ENCODE results near the gene ADM5. TPM values are rescaled to one million over a fixed set of nuclear protein-coding genes. Genes with fewer than 3 reads are reported as not detected.

Gene ADM5
- polyA plus RNA-seq, 1 donor from 2014 or later, result 7.2 TPM

DNA sequence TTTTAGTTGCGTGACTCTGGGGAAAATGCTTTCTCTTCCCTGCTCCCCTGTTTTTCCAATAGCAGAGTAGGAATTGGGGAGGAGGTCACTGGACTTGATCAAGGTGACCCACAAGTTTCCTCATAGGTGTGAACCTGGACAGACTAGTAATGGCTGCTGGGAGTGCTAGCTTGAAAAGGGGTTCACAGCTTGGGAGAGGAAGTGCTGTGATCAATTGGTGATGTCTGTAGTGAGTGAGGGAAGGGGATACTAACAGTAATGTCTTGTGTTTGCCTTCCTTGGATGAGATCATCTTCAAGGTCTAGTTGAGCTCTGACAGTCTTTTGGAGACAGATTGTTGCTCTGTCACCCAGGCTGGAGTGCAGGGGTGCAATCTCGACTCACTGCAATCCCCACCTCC is 21.9 kb upstream of the ADM5 start:
- H3K4me3 ChIP-seq (ENCODE audit: low read length), result no peak overlapping the region
- H2AFZ ChIP-seq (ENCODE audit: low read depth, low read length), result no peak overlapping the region
- H3K36me3 ChIP-seq (ENCODE audit: insufficient read depth, low read length), result no peaks in the 10 kb centered on the region
- H3K9me3 ChIP-seq (ENCODE audit: low read length), result no peaks in the 10 kb centered on the region
- no peak overlapping the region for H3K9ac ChIP-seq (ENCODE audit: low read length)
- no peaks in the 10 kb centered on the region for H3K9me2 ChIP-seq (ENCODE audit: insufficient read depth, low read length)
- H3F3A ChIP-seq (ENCODE audit: insufficient read depth, low read length, poor library complexity, severe bottlenecking), result no peaks in the 10 kb centered on the region
- TF ChIP-seq, protein P1, sequence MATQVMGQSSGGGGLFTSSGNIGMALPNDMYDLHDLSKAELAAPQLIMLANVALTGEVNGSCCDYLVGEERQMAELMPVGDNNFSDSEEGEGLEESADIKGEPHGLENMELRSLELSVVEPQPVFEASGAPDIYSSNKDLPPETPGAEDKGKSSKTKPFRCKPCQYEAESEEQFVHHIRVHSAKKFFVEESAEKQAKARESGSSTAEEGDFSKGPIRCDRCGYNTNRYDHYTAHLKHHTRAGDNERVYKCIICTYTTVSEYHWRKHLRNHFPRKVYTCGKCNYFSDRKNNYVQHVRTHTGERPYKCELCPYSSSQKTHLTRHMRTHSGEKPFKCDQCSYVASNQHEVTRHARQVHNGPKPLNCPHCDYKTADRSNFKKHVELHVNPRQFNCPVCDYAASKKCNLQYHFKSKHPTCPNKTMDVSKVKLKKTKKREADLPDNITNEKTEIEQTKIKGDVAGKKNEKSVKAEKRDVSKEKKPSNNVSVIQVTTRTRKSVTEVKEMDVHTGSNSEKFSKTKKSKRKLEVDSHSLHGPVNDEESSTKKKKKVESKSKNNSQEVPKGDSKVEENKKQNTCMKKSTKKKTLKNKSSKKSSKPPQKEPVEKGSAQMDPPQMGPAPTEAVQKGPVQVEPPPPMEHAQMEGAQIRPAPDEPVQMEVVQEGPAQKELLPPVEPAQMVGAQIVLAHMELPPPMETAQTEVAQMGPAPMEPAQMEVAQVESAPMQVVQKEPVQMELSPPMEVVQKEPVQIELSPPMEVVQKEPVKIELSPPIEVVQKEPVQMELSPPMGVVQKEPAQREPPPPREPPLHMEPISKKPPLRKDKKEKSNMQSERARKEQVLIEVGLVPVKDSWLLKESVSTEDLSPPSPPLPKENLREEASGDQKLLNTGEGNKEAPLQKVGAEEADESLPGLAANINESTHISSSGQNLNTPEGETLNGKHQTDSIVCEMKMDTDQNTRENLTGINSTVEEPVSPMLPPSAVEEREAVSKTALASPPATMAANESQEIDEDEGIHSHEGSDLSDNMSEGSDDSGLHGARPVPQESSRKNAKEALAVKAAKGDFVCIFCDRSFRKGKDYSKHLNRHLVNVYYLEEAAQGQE (IDR thresholded peaks at IDR 0.05; ENCODE audit: borderline replicate concordance), result no peak
- TF ChIP-seq TAF1 (IDR thresholded peaks at IDR 0.05; ENCODE audit: low read depth), result no peak
- TF ChIP-seq EZH2 (IDR thresholded peaks at IDR 0.05; ENCODE audit: borderline replicate concordance, insufficient read depth, low read length, poor library complexity, severe bottlenecking), result no peak
- TF ChIP-seq POLR2AphosphoS5 (IDR thresholded peaks at IDR 0.05), result no peak
- TF ChIP-seq MXI1 (conservative IDR thresholded peaks at IDR 0.05; ENCODE audit: poor library complexity, severe bottlenecking), result no peak
- no peak for TF ChIP-seq CTCF (IDR thresholded peaks at IDR 0.05; ENCODE audit: poor library complexity, severe bottlenecking)
- no peak for TF ChIP-seq SMC3 (conservative IDR thresholded peaks at IDR 0.05; ENCODE audit: poor library complexity)
- no peak for TF ChIP-seq RAD21 (conservative IDR thresholded peaks at IDR 0.05)
- TF ChIP-seq EP300 (conservative IDR thresholded peaks at IDR 0.05; ENCODE audit: poor library complexity, severe bottlenecking), result no peak
- H3K27me3 ChIP-seq (ENCODE audit: insufficient read depth, low read depth, low read length), result no peaks in the 10 kb centered on the region
- H3K79me2 ChIP-seq (replicated peaks; ENCODE audit: insufficient read depth, low read length), result no peaks in the 10 kb centered on the region
- H4K20me1 ChIP-seq (ENCODE audit: insufficient read depth), result no peaks in the 10 kb centered on the region
- H3K27ac ChIP-seq (ENCODE audit: low read length), result no peak overlapping the region
- no peak overlapping the region for H3K4me2 ChIP-seq (ENCODE audit: low read length)

GRCh38 chr19:49669516-49669915 is 19.9 kb upstream of the ADM5 start:
- H3K4me3 ChIP-seq (ENCODE audit: low read length), result no peak overlapping the region
- H3K9ac ChIP-seq (ENCODE audit: low read length), result no peak overlapping the region
- H3K4me2 ChIP-seq (ENCODE audit: low read length), result no peak overlapping the region
- no peaks in the 10 kb centered on the region for H3K79me2 ChIP-seq (replicated peaks; ENCODE audit: insufficient read depth, low read length)
- H3K27ac ChIP-seq (ENCODE audit: low read length), result no peak overlapping the region
- H3K36me3 ChIP-seq (ENCODE audit: insufficient read depth, low read length), result no peaks in the 10 kb centered on the region
- H3K9me3 ChIP-seq (ENCODE audit: low read length), result no peaks in the 10 kb centered on the region
- no peak overlapping the region for H2AFZ ChIP-seq (ENCODE audit: low read depth, low read length)
- no peaks in the 10 kb centered on the region for H4K20me1 ChIP-seq (ENCODE audit: insufficient read depth)
- H3K27me3 ChIP-seq (ENCODE audit: insufficient read depth, low read depth, low read length), result no peaks in the 10 kb centered on the region
- H3F3A ChIP-seq (ENCODE audit: insufficient read depth, low read length, poor library complexity, severe bottlenecking), result no peaks in the 10 kb centered on the region
- TF ChIP-seq, protein P1 (IDR thresholded peaks at IDR 0.05; ENCODE audit: borderline replicate concordance), result no peak
- TF ChIP-seq RAD21 (conservative IDR thresholded peaks at IDR 0.05) (no peak), TAF1 (IDR thresholded peaks at IDR 0.05; ENCODE audit: low read depth) (no peak)
- H3K9me2 ChIP-seq (ENCODE audit: insufficient read depth, low read length), result no peaks in the 10 kb centered on the region

All from neural cell (in vitro differentiated cells).